ENCODE measurements around the gene PTPN4.
"Not testable (repeated sequence)": the region's sequence is repeated elsewhere in the genome, so short reads cannot be mapped to it uniquely, and the experiment has no call there.

The PTPN4 gene

DNA sequence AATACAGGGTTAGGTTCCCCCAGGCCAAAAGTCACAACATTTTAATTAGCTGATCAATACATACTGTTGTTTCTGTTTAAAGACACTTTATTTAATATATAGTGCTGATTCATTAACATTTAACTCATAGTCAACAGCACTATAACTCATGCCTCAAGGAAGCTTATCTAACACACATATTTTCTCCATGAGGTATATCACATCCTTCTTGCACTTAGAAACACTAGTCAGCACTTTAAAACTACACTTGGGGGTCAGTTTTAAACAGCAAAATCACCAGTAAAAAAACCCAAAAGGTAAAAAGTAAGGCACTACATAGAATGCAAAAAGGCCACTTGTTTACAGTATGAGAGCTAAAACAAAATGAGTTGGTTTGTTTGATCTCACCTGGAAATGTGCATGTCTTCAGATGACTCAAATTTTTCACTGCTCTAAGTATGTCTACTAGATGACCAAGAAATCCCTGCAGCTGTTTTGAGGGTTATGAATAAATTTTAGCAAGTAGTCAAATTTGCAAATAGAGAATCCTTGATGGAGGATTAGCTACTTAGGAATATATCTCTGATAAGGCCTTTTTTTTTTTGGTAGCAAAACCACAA is 199.0 kb downstream of the PTPN4 start:
- DNase-seq: no peak

DNA sequence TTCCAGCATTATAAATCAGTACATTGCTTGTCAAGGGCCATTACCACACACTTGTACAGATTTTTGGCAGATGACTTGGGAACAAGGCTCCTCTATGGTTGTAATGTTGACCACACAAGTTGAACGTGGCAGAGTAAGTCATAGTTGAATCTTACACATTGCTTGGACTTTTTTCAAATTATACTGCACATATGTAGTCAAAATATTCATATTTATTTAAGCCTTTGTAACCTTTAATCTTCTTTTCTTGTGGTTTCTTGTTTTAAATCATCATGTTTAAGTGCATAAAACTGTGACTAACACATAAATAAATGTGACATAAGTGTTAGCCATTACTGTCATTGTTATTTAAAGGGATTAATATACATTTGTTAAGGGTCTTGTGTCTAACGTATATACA is 201.1 kb downstream of the PTPN4 start:
- DNase-seq: no peak

GRCh38 chr2:119981896-119982295 is 222.2 kb downstream of the PTPN4 start:
- no peak for DNase-seq

DNA sequence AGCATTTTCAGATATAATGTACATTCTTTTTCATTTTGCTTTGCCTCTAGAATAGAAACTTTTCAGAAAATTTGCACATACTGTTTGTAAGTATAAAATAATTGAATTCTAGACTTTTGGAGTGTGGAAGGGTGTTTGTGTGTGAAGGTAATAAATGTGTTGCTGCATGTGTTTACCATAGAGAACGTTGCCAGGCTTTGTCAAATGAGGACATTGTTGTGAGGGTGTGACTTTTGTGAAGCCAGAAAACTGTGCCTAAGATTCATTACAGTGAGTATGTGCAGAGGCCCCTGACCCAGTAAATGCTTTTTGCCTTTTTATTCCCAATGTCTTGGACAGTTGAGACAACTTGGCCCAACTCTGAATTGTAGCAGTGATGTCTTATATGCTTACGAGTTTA is 222.8 kb downstream of the PTPN4 start:
- DNase-seq: no peak

DNA sequence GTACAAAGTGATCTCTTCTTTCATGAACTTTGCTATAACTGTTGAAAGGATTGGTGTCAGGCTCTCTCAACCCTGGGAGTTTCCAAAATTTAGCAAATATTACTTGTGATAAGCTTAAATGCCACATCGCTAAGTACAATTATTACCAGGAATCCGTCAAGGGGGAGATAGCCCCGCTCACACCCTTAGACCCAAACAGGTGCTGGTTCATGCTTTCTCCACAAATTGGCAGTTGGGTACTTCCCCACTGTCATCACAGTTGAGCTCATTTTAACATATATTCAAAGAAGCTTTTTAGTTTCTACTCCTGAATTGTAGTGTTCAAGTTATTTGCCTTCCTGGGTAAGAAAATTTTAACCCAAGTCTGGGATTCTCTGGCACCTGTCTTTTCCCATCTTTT is 223.4 kb downstream of the PTPN4 start:
- DNase-seq: no peak

DNA sequence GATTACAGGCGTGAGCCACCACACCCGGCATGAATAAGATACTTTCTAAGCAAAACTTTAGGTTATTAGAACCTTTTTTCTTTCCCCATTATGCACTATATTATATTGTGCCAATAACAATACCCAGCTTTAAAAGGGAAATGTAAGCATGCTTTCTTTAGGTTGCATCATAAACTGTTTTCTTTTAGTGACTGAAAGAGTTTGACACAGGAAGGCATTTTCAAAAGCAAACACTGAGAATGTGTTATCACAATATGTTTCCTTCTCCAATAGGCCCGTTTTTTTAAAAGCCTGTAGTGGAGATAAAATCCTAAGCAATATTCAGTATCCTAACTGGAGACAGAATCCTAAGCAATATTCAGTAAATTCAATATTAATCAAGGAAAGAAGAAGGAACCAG is 236.4 kb downstream of the PTPN4 start:
- DNase-seq: no peak

- DNase-seq: not testable (repeated sequence)
Measured at GRCh38 chr2:119996896-119997891, 237.5 kb downstream of the PTPN4 start.

DNA sequence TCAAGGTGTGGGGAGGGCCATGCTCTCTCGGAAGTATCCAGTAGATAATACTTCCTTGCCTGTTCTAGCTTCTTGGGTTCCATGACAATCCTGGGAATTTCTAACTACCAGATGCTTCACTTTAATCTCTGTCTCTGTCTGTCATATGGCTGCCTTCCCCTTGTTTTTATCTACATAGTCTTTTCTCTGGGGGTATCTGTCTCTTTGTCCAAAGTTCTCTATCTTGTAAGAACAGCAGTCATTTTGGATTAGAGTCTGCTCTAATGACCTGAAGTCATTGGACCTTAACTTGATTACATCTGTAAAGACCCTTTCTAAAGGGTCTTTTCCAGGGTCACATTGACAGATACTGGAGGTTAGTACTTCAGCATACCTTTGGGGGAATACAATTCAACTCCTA is 241.7 kb downstream of the PTPN4 start:
- DNase-seq: no peak

- DNase-seq: no peak
Measured at GRCh38 chr2:120004254-120004653, 244.5 kb downstream of the PTPN4 start.

DNA sequence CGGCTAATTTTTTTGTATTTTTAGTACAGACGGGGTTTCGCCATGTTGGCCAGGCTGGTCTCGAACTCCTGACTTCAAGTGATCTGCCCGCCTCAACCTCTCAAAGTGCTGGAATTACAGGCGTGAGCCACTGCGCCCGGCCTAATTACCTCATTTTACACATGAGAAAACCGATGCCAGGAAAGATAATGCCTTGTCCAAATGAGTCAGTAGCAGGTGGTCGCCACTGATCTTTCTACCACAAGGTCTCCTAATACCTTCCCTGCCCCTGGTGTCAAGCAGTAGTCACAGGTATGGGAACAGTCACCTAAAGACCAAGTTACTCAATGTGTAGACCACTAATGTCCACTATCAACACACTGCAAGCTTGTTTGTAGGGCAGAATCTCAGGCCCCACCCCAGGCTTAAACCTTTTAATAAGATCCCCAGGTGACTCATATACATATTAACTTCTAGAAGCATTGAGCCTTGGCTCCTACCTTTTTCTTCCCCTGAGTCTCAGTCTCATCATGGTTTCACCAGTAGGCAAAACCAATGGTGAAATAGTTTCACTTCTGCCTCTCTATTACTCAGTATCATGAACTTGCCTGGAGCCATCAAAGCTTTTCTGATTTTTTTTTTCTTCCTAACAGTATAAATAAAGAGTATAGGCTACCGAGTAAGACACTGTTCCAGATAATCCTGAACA is 246.3 kb downstream of the PTPN4 start:
- no peak for DNase-seq

- no peak for DNase-seq
Measured at GRCh38 chr2:120007851-120008250, 248.1 kb downstream of the PTPN4 start.

DNA sequence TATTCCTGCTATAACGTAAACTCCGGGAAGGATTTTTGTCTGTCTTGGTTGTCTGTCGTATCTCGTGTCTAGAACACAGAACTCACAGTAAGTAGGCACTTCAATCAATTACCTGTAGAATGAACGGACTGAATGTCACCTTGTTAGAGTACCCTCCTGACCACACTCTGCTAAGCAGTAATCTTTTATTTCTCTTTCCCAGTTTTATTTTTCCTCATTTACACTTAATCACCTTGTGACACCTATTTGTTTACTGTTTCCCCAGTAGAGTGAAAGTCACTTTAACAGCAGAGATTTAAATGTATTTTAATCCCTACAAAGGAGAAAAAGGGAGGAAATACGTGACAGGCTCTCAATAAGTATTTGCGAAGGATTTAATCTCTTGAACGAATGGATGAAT is 252.6 kb downstream of the PTPN4 start:
- no peak for DNase-seq

DNA sequence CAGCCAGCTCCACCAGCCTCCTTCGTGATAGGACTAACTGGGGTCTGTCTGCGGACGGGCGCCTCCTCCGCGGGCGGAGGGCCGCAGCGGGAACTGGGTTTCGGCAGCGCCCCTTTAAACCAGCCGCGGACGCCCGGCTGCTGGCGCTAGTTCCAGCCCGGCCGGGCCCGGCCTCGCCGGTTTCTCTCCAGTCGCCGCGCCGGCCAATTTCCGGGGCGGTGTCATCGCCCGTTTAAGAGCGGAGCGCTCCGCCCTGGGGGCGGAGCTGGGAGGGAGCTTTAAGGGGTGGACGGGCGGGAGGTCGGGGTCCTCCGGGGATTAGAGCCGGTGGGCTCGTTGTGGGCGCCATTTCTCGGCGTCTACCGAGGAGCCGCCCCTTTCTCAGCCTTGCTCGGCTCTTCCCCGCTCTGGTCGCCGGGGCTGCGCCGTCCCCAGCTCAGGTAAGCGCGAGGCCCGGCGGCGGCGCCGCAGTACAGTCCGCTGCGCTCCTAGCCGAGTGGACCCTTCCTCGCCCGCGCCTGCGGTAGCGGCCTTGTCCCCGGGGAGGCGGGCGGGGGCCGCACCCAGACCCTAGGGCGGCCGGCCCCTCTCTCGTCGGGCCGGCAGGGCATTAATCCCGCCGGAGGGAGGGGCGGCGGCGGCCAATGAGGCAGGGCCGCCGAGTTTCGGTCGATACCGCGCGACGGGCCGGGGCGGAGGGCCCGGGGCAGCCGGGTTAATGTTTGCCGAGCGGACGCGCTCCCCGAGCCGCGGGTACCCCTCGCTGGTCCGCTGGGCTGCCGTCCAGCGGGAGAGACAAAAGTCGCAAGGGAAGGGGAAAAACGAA is 253.3 kb downstream of the PTPN4 start, which contains the start of gene EPB41L5:
Gene EPB41L5, plus strand, starts transcription at position 307 of the 826 bp plus-strand sequence. CDS start 6,008 bp downstream, outside the sequence.
- DNase-seq: peak; percentile 94

- DNase-seq: peak; percentile 52
Measured at GRCh38 chr2:120013597-120014223, 254.0 kb downstream of the PTPN4 start.

DNA sequence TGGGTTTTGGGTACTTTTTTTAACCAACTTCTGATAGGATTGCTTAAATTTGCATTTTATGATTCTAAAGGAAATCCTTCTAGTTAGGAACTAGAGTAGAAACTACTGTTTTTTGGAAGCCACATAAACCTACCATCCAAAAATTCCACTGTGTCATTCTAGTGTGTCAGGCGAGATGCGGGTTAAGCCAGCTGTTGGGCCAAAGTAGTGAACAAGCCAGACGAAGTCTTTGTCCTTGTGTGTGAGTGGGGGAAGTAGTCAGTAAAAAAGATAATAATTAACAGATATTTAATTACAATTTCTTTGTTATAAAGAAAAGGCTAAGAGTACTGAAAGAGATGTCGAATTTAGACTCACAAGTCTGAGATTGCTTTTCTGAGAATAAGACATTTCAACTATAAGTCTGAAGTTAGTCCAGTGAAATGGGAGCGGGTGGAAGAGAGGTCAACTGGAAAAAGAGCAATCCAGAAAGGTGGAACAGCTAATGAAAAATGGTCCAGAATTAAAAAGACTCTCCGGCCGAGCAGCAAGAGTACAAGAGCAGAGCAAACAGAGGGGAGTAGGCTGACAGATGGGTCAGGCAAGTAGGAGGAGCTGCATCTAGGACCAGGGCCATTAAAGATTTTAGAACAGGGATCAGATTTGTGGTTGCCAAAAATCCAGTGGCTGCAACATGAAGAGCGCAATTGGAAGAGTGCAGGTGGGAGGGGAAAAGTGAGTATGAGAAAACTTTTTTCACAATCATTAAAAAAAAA is 254.7 kb downstream of the PTPN4 start:
- no peak for DNase-seq

- no peak for DNase-seq
Measured at GRCh38 chr2:120016800-120017199, 257.1 kb downstream of the PTPN4 start.

- no peak for DNase-seq
Measured at GRCh38 chr2:120017201-120017600, 257.5 kb downstream of the PTPN4 start.

DNA sequence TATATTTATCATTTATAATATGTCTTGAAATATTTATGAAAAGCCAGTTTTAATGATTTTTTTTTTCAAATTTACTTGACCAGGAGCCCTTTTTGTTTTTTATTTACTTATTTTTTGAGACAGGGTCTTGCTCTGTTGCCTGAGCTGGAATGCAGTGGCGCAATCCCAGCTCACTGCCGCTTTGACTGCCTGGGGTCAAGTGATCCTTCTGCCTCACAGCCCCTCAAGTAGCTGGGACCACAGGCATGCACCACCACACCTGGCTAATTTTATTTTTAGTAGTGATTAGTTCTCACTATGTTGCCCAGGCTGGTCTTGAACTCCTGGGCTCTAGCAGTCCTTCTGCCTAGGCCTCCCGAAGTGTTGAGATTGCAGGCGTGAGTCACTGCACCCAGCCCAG is 258.8 kb downstream of the PTPN4 start:
- DNase-seq: no peak

GRCh38 chr2:120020554-120020953 is 260.8 kb downstream of the PTPN4 start:
- DNase-seq: no peak

DNA sequence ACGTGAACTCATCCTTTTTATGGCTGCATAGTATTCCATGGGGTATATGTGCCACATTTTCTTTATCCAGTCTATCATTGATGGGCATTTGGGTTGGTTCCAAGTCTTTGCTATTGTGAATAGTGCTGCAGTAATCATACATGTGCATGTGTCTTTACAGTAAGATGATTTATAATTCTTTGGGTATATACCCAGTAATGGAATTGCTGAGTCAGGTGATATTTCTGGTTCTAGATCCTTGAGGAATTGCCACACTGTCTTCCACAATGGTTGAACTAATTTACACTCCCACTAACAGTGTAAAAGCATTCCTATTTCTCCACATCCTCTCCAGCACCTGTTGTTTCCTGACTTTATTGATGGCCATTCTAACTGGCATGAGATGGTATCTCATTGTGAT is 262.8 kb downstream of the PTPN4 start:
- not testable (repeated sequence) for DNase-seq

DNA sequence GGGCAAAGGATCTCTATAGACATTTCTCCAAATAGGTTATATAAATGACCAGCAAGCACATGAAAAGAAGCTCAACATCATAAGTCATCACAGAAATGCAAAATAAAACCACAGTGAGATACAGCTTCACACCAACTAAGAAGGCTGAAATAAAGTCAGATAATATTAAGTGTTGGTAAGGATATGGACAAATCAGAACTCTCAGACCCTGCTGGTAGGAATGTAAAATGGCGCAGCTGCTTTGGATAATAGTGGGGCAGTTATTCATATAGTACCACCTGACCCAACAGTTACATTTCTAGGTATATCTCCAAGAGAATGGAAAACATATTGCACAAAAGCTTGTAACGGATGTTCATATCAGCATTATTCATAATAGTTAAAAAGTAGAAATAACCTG is 267.2 kb downstream of the PTPN4 start:
- DNase-seq: no peak

All from NCI-H345 (cell line).